HEK293T (cell line): ENCODE data around the gene CCNQ.

Experiments used
- CTBP1 ChIP-seq: fragments of 450-650 bp; IDR thresholded peaks from 2 replicates; pipeline ENCODE4 v1.6.1; 2016; ENCODE audit warnings: borderline replicate concordance
- ELF4 ChIP-seq: fragments of 450-650 bp; IDR thresholded peaks from 2 replicates; pipeline ENCODE4 v1.6.1; 2017; ENCODE audit warnings: antibody characterized with exemption
- FOXM1 ChIP-seq: fragments of 450-650 bp; IDR thresholded peaks from 2 replicates; pipeline ENCODE4 v1.6.1; 2017; ENCODE audit warnings: mild to moderate bottlenecking, borderline replicate concordance
- HDGF ChIP-seq: fragments of 450-650 bp; IDR thresholded peaks from 2 replicates; pipeline ENCODE4 v1.6.1; 2017; ENCODE audit warnings: antibody characterized with exemption, borderline replicate concordance
- LEF1 ChIP-seq: fragments of 450-650 bp; IDR thresholded peaks from 2 replicates; pipeline ENCODE4 v1.6.1; 2017; ENCODE audit warnings: mild to moderate bottlenecking, borderline replicate concordance
- SP1 ChIP-seq: fragments of 450-650 bp; IDR thresholded peaks from 2 replicates; pipeline ENCODE4 v1.6.1; 2017
- ZNF384 ChIP-seq: fragments of 450-650 bp; IDR thresholded peaks from 2 replicates; pipeline ENCODE4 v1.6.1; 2016

DNA sequence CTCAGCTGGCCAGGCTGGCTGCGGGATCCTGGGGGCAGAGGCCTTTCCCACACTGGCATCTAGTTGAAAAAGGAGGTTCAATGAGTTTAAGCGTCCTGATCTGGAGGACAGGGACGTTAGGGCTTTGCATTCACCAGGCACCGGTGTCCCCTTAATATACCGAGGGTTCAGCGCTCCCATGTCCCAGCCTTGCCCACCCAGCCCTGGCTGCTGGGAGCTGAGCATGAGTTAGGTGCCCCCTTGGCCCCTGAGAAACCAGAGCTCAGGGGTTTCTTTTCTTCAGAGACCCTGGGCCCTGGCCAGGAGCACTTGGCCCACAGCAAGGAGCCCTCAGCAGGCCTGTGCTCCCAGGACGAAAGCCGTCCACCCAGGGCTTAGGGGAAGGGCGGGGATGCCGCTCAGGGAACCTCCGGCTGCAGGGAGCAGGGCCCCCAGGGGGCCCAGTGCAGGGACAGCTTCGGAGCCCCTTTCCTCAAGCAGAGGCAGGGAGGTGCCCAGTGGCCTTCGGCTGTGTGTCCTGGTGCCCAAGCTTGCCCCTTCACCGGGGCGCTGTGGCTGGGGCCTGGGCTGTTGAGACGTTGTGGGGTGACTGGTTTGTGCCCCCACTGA lies 27.2 kb upstream of the CCNQ start:
- TF ChIP-seq ZNF384 = no peak
- no peak for TF ChIP-seq CTBP1
- TF ChIP-seq SP1 = no peak
- no peak for TF ChIP-seq HDGF
- TF ChIP-seq ELF4 = no peak
- TF ChIP-seq LEF1 = no peak
- TF ChIP-seq FOXM1 = no peak
